Non-pigmented ciliary epithelial cell (primary cell): ENCODE data around the gene TCF25.

Source experiments
- DNase-seq: peaks from one replicate; pipeline ENCODE4 v3.0.0-alpha.2; 2010; ENCODE audit warnings: low read depth

TCF25 gene

GRCh38 chr16:89946515-89946914, 73.1 kb downstream of the TCF25 start:
- no peak for DNase-seq

GRCh38 chr16:89949121-89949742, 75.8 kb downstream of the TCF25 start:
- DNase-seq, result no peak

GRCh38 chr16:89949756-89950155, 76.4 kb downstream of the TCF25 start:
- no peak for DNase-seq

GRCh38 chr16:89951509-89951908, 78.1 kb downstream of the TCF25 start:
- no peak for DNase-seq

GRCh38 chr16:89952049-89952448, 78.7 kb downstream of the TCF25 start:
- DNase-seq, result no peak

GRCh38 chr16:89952551-89952950, 79.2 kb downstream of the TCF25 start:
- no peak for DNase-seq

- DNase-seq, result no peak
Measured at GRCh38 chr16:89953671-89954406, 80.4 kb downstream of the TCF25 start.

GRCh38 chr16:89954462-89954861, 81.1 kb downstream of the TCF25 start:
- no peak for DNase-seq

- DNase-seq, result no peak
Measured at GRCh38 chr16:89955001-89955685, 81.8 kb downstream of the TCF25 start.

GRCh38 chr16:89956505-89957215, 83.3 kb downstream of the TCF25 start:
- DNase-seq, result no peak

- DNase-seq, result no peak
Measured at GRCh38 chr16:89957216-89957785, 83.9 kb downstream of the TCF25 start.

GRCh38 chr16:89958068-89958467, 84.7 kb downstream of the TCF25 start:
- no peak for DNase-seq

GRCh38 chr16:89958596-89958995, 85.2 kb downstream of the TCF25 start:
- DNase-seq, result no peak

GRCh38 chr16:89960966-89961365, 87.6 kb downstream of the TCF25 start:
- no peak for DNase-seq
